ENCODE results near the gene ADH5. TPM values are rescaled to one million over a fixed set of nuclear protein-coding genes. Genes with fewer than 3 reads are reported as not detected.
"Not testable (repeated sequence)": the region's sequence is repeated elsewhere in the genome, so short reads cannot be mapped to it uniquely, and the experiment has no call there.

ADH5 gene
- total RNA-seq, 2 donors from 2014 or later = 39.5 to 45.9 TPM

GRCh38 chr4:99043346-99043745 is 45.2 kb downstream of the ADH5 start:
- ATAC-seq (peak; percentile 97), DNase-seq (no peak)
- peak overlapping the region; percentile 86 for H3K27ac Mint-ChIP-seq
- H3K27me3 Mint-ChIP-seq = no peaks in the 10 kb centered on the region
- H3K4me1 Mint-ChIP-seq = peaks cover 17% of the 10 kb centered on the region
- peak overlapping the region; percentile 73 for H3K4me3 Mint-ChIP-seq
- H3K36me3 Mint-ChIP-seq (ENCODE audit: low read depth) = peaks cover 8% of the 10 kb centered on the region
- no peaks in the 10 kb centered on the region for H3K9me3 ChIP-seq (ENCODE audit: control insufficient read depth, low read length, poor library complexity, severe bottlenecking)

- no peaks in the 10 kb centered on the region for H3K9me3 ChIP-seq (ENCODE audit: control insufficient read depth, low read length, poor library complexity, severe bottlenecking)
- no peak overlapping the region for H3K27ac Mint-ChIP-seq
- no peak overlapping the region for H3K4me3 Mint-ChIP-seq
- no peak for DNase-seq
- peaks cover 10% of the 10 kb centered on the region for H3K4me1 Mint-ChIP-seq
- H3K27me3 Mint-ChIP-seq = no peaks in the 10 kb centered on the region
- H3K36me3 Mint-ChIP-seq (ENCODE audit: low read depth) = peaks cover 7% of the 10 kb centered on the region
- no peak for ATAC-seq
These were observed 50.4 kb downstream of the ADH5 start for GRCh38 chr4:99038213-99038612.

- Mint-ChIP-seq H3K36me3 (ENCODE audit: low read depth) (peaks cover 3% of the 10 kb centered on the region), H3K4me3 (no peak overlapping the region), H3K4me1 (peaks cover 22% of the 10 kb centered on the region), H3K27ac (no peak overlapping the region), H3K27me3 (no peaks in the 10 kb centered on the region)
- ATAC-seq (no peak), DNase-seq (no peak)
- no peaks in the 10 kb centered on the region for H3K9me3 ChIP-seq (ENCODE audit: control insufficient read depth, low read length, poor library complexity, severe bottlenecking)
These were observed 54.6 kb downstream of the ADH5 start for GRCh38 chr4:99033956-99034355.

- H3K4me3 Mint-ChIP-seq = no peak overlapping the region
- no peaks in the 10 kb centered on the region for H3K9me3 ChIP-seq (ENCODE audit: control insufficient read depth, low read length, poor library complexity, severe bottlenecking)
- no peak for ATAC-seq
- no peaks in the 10 kb centered on the region for H3K27me3 Mint-ChIP-seq
- H3K4me1 Mint-ChIP-seq = peaks cover 39% of the 10 kb centered on the region
- no peak for DNase-seq
- H3K27ac Mint-ChIP-seq = peak overlapping the region; percentile 54
- peaks cover 3% of the 10 kb centered on the region for H3K36me3 Mint-ChIP-seq (ENCODE audit: low read depth)
These were observed 58.7 kb downstream of the ADH5 start for GRCh38 chr4:99029852-99030251.

- Mint-ChIP-seq H3K36me3 (ENCODE audit: low read depth) (peaks cover 3% of the 10 kb centered on the region), H3K4me1 (peaks cover 45% of the 10 kb centered on the region), H3K27me3 (no peaks in the 10 kb centered on the region), H3K4me3 (no peak overlapping the region), H3K27ac (peak overlapping the region; percentile 54)
- no peaks in the 10 kb centered on the region for H3K9me3 ChIP-seq (ENCODE audit: control insufficient read depth, low read length, poor library complexity, severe bottlenecking)
- DNase-seq (no peak), ATAC-seq (no peak)
These were observed 59.4 kb downstream of the ADH5 start for GRCh38 chr4:99029018-99029735.

- DNase-seq (no peak), ATAC-seq (no peak)
- Mint-ChIP-seq H3K36me3 (ENCODE audit: low read depth) (no peaks in the 10 kb centered on the region), H3K27me3 (no peaks in the 10 kb centered on the region), H3K4me3 (no peak overlapping the region), H3K27ac (no peak overlapping the region), H3K4me1 (peaks cover 51% of the 10 kb centered on the region)
- no peaks in the 10 kb centered on the region for H3K9me3 ChIP-seq (ENCODE audit: control insufficient read depth, low read length, poor library complexity, severe bottlenecking)
These were observed 60.4 kb downstream of the ADH5 start for GRCh38 chr4:99028187-99028586.

GRCh38 chr4:99027304-99027703 is 61.3 kb downstream of the ADH5 start:
- Mint-ChIP-seq H3K27ac (no peak overlapping the region), H3K27me3 (no peaks in the 10 kb centered on the region), H3K36me3 (ENCODE audit: low read depth) (no peaks in the 10 kb centered on the region), H3K4me3 (no peak overlapping the region), H3K4me1 (peaks cover 51% of the 10 kb centered on the region)
- ATAC-seq (no peak), DNase-seq (no peak)
- H3K9me3 ChIP-seq (ENCODE audit: control insufficient read depth, low read length, poor library complexity, severe bottlenecking) = no peaks in the 10 kb centered on the region

- H3K27ac Mint-ChIP-seq = peak overlapping the region; percentile 39
- peaks cover 5% of the 10 kb centered on the region for H3K9me3 ChIP-seq (ENCODE audit: control insufficient read depth, low read length, poor library complexity, severe bottlenecking)
- DNase-seq (no peak), ATAC-seq (no peak)
- peaks cover 3% of the 10 kb centered on the region for H3K36me3 Mint-ChIP-seq (ENCODE audit: low read depth)
- peaks cover 52% of the 10 kb centered on the region for H3K4me1 Mint-ChIP-seq
- H3K27me3 Mint-ChIP-seq = no peaks in the 10 kb centered on the region
- H3K4me3 Mint-ChIP-seq = no peak overlapping the region
These were observed 63.1 kb downstream of the ADH5 start for GRCh38 chr4:99025506-99025905.

- Mint-ChIP-seq H3K36me3 (ENCODE audit: low read depth) (peaks cover 3% of the 10 kb centered on the region), H3K27ac (peak overlapping the region; percentile 39), H3K4me1 (peaks cover 47% of the 10 kb centered on the region), H3K27me3 (no peaks in the 10 kb centered on the region), H3K4me3 (no peak overlapping the region)
- ATAC-seq (no peak), DNase-seq (no peak)
- peaks cover 5% of the 10 kb centered on the region for H3K9me3 ChIP-seq (ENCODE audit: control insufficient read depth, low read length, poor library complexity, severe bottlenecking)
These were observed 63.9 kb downstream of the ADH5 start for GRCh38 chr4:99024481-99025275.

GRCh38 chr4:99023800-99024251 is 64.8 kb downstream of the ADH5 start:
- H3K4me3 Mint-ChIP-seq; H3K27me3 Mint-ChIP-seq; H3K36me3 Mint-ChIP-seq (ENCODE audit: low read depth); DNase-seq; H3K9me3 ChIP-seq (ENCODE audit: control insufficient read depth, low read length, poor library complexity, severe bottlenecking); ATAC-seq: not testable (repeated sequence)
- Mint-ChIP-seq H3K4me1 (peaks cover 40% of the 10 kb centered on the region), H3K27ac (peak overlapping the region; percentile 39)

- peaks cover 5% of the 10 kb centered on the region for H3K9me3 ChIP-seq (ENCODE audit: control insufficient read depth, low read length, poor library complexity, severe bottlenecking)
- ATAC-seq = no peak
- Mint-ChIP-seq H3K4me3 (no peak overlapping the region), H3K4me1 (peaks cover 37% of the 10 kb centered on the region), H3K36me3 (ENCODE audit: low read depth) (peaks cover 3% of the 10 kb centered on the region), H3K27me3 (no peaks in the 10 kb centered on the region), H3K27ac (no peak overlapping the region)
- no peak for DNase-seq
These were observed 66.0 kb downstream of the ADH5 start for GRCh38 chr4:99022566-99022965.

- DNase-seq = no peak
- Mint-ChIP-seq H3K4me3 (no peak overlapping the region), H3K27ac (peak overlapping the region; percentile 14), H3K27me3 (no peaks in the 10 kb centered on the region), H3K36me3 (ENCODE audit: low read depth) (peaks cover 3% of the 10 kb centered on the region), H3K4me1 (peaks cover 32% of the 10 kb centered on the region)
- H3K9me3 ChIP-seq (ENCODE audit: control insufficient read depth, low read length, poor library complexity, severe bottlenecking) = peaks cover 5% of the 10 kb centered on the region
- ATAC-seq = no peak
These were observed 67.2 kb downstream of the ADH5 start for GRCh38 chr4:99021386-99021785.
